Endothelial cell of umbilical vein (primary cell): Measurements from ENCODE around the gene NCOA3. TPM values are rescaled to one million over a fixed set of nuclear protein-coding genes. Genes with fewer than 3 reads are reported as not detected.

Source experiments
- BruUV-seq: library from RNA; stranded (reverse); fragments of 400-500 nt; replicated peaks from 2 replicates; lab custom pipeline; 2021; lab: Mats Ljungman, UMichigan
- CTCF ChIA-PET: fragments of 300-600, 350-600 bp; sonication (Branson Sonifier 250); formaldehyde crosslinking; loops from one replicate; lab custom pipeline; 2021; ENCODE audit warnings: antibody characterized with exemption, inconsistent platforms; lab: Charles Lee
- POLR2A ChIA-PET: fragments of 300-600, 350-600 bp; sonication (Branson Sonifier 250); formaldehyde crosslinking; loops from one replicate; lab custom pipeline; 2021; ENCODE audit warnings: antibody characterized with exemption, inconsistent platforms; lab: Charles Lee
- DNase-seq: peaks from one replicate; pipeline ENCODE4 v3.0.0-alpha.2; 2011; ENCODE audit warnings: low read depth, low spot score
- FAIRE-seq: peaks from 2 replicates; lab custom pipeline; 2011; peaks lifted over from hg19 to GRCh38; lab: Jason Lieb, UNC
- H2AFZ ChIP-seq: 2 replicates; pipeline ENCODE4 v1.6.0; 2012; ENCODE audit warnings: low read depth, low read length, control low read depth, inconsistent platforms
- H3K27ac ChIP-seq: 2 replicates; pipeline ENCODE4 v1.5.1; 2011; ENCODE audit warnings: low read depth, mild to moderate bottlenecking, control low read depth, low read length, moderate library complexity; ENCODE audit not compliant: insufficient read depth
- H3K27me3 ChIP-seq, 2 experiments: 2 replicates each; pipeline versions ENCODE4 v1.6.0 to v1.6.1; 2011; ENCODE audit warnings: low read length in 2 of 2, mixed read lengths in 1 of 2; ENCODE audit not compliant: control insufficient read depth in 2 of 2, insufficient read depth in 2 of 2
- H3K36me3 ChIP-seq, 2 experiments: 2 replicates in 1 of 2; 3 replicates in 1 of 2; pipeline ENCODE4 v1.5.1; 2011; ENCODE audit warnings: low read length in 2 of 2, mild to moderate bottlenecking in 1 of 2, moderate library complexity in 1 of 2; ENCODE audit not compliant: control insufficient read depth in 2 of 2, insufficient read depth in 2 of 2; ENCODE audit errors: extremely low read depth in 1 of 2
- H3K4me1 ChIP-seq: 3 replicates; pipeline ENCODE4 v1.5.1; 2011; ENCODE audit warnings: mild to moderate bottlenecking, low read length; ENCODE audit not compliant: control insufficient read depth, insufficient read depth; ENCODE audit errors: extremely low read depth
- H3K4me2 ChIP-seq: 2 replicates; pipeline ENCODE4 v1.6.1; 2011; ENCODE audit warnings: low read length, control low read depth, mixed read lengths; ENCODE audit not compliant: insufficient read depth
- H3K4me3 ChIP-seq, 3 experiments: fragments of 200-600 bp in 1 of 3; sonication (generic), shearing (Covaris generic) in 1 of 3; replicated peaks in 1 of 3; 2 replicates each; pipeline ENCODE4 v1.5.1; 2011 to 2016; ENCODE audit warnings: control low read depth in 3 of 3, low read length in 3 of 3, mild to moderate bottlenecking in 2 of 3, inconsistent platforms in 1 of 3, low read depth in 1 of 3, moderate library complexity in 1 of 3; ENCODE audit not compliant: insufficient read depth in 1 of 3
- H3K79me2 ChIP-seq: 2 replicates; pipeline ENCODE4 v1.6.0; 2012; ENCODE audit warnings: low read length, inconsistent platforms; ENCODE audit not compliant: control insufficient read depth, insufficient read depth
- H3K9ac ChIP-seq: replicated peaks from 2 replicates; pipeline ENCODE3; 2011; ENCODE audit warnings: low read length, control low read depth; ENCODE audit not compliant: insufficient read depth; ENCODE audit errors: extremely low read depth
- H3K9me1 ChIP-seq: replicated peaks from 3 replicates; pipeline ENCODE4 v1.6.0; 2011; ENCODE audit warnings: mild to moderate bottlenecking, low read length; ENCODE audit not compliant: control insufficient read depth, insufficient read depth; ENCODE audit errors: extremely low read depth
- H3K9me3 ChIP-seq: replicated peaks from 2 replicates; pipeline ENCODE4 v1.5.1; 2012; ENCODE audit warnings: low read length, inconsistent platforms; ENCODE audit not compliant: control insufficient read depth, insufficient read depth
- H4K20me1 ChIP-seq: replicated peaks from 2 replicates; pipeline ENCODE3; 2011; ENCODE audit warnings: mild to moderate bottlenecking, low read length; ENCODE audit not compliant: control insufficient read depth, insufficient read depth; ENCODE audit errors: extremely low read depth
- CTCF ChIP-seq, 2 donors: IDR thresholded peaks; 1 replicate in 1 of 2; 2 replicates in 1 of 2; pipeline ENCODE4 v1.5.1; 2011; ENCODE audit warnings: low read length in 2 of 2, mild to moderate bottlenecking in 2 of 2, moderate library complexity in 2 of 2, control low read depth in 1 of 2, inconsistent platforms in 1 of 2, low read depth in 1 of 2; ENCODE audit not compliant: insufficient read depth in 1 of 2; ENCODE audit errors: extremely low read depth in 1 of 2
- EZH2 ChIP-seq: IDR thresholded peaks from 2 replicates; pipeline ENCODE4 v1.6.1; 2012; ENCODE audit warnings: borderline replicate concordance, low read depth, mild to moderate bottlenecking, moderate library complexity, low read length, inconsistent platforms; ENCODE audit not compliant: severe bottlenecking
- FOS ChIP-seq: IDR thresholded peaks from 2 replicates; pipeline ENCODE4 v1.6.1; 2011; ENCODE audit warnings: mild to moderate bottlenecking, low read length, moderate library complexity, borderline replicate concordance; ENCODE audit not compliant: insufficient read depth
- GATA2 ChIP-seq: IDR thresholded peaks from 2 replicates; pipeline ENCODE4 v1.7.0; 2011; ENCODE audit warnings: low read depth, mild to moderate bottlenecking, moderate library complexity, mixed read lengths, low read length; ENCODE audit not compliant: insufficient read length, insufficient read depth
- JUN ChIP-seq: IDR thresholded peaks from 2 replicates; pipeline ENCODE4 v1.6.1; 2011; ENCODE audit warnings: borderline replicate concordance, low read depth; ENCODE audit not compliant: insufficient read length, insufficient read depth
- MYC ChIP-seq: IDR thresholded peaks from one replicate; pipeline ENCODE4 v1.6.1; 2011; ENCODE audit warnings: mild to moderate bottlenecking, low read depth, low read length
- POLR2A ChIP-seq: IDR thresholded peaks from 2 replicates; pipeline ENCODE4 v1.6.1; 2012; ENCODE audit warnings: low read depth, mild to moderate bottlenecking, control low read depth, low read length
- POLR2AphosphoS5 ChIP-seq: IDR thresholded peaks from 2 replicates; pipeline ENCODE4 v1.6.1; 2012; ENCODE audit warnings: low read depth, mild to moderate bottlenecking, control low read depth, low read length, moderate library complexity; ENCODE audit not compliant: insufficient read depth
- dilution Hi-C: fragments of 300-500 bp; cut with MboI; formaldehyde crosslinking; loops from one replicate; pipeline ENCODE4 v1.15.0; 2019; ENCODE audit warnings: low sequenced_read_pairs; ENCODE audit not compliant: extremely low pct_ligation_motif_present
- intact Hi-C: fragments of 100-400 bp; cut with micrococcal nuclease; formaldehyde crosslinking; loops from one replicate; pipeline ENCODE4 v1.10.0; 2022
- polyA plus RNA-seq, 4 experiments: library from polyadenylated mRNA; depleted of rRNA in 3 of 4; stranded (reverse) in 3 of 4; unstranded in 1 of 4; fragments of >200 nt; gene quantifications; 2 replicates each; pipeline versions ENCODE4 v1.2.1 to v1.2.3, GENCODE V29; 2011 to 2012; ENCODE audit warnings: missing spikeins in 1 of 4
- total RNA-seq: library from RNA; stranded (reverse); gene quantifications from 2 replicates; pipeline ENCODE4 v1.2.3, GENCODE V29; 2021
- TF ChIP-seq, protein P1 (sequence below): IDR thresholded peaks from 2 replicates; pipeline ENCODE4 v1.6.1; 2011; ENCODE audit not compliant: insufficient read depth, insufficient read length

Gene NCOA3
- total and polyA plus RNA-seq, 2 donors (not counting 3 experiments of a cell fraction or from before 2014, with no cell fraction given) = 12.0 to 35.6 TPM

GRCh38 chr20:47669489-47669888 is 167.8 kb downstream of the NCOA3 start:
- ChIA-PET POLR2A (no interaction called here), CTCF (interaction anchor here (1.4 to 15.4 kb wide), 3 partner anchors 8 to 950 kb away, joined by 6 to 302 read pairs (median 11); no protein-coding TSS in a partner anchor)
- no peaks in the 10 kb centered on the region for H3K79me2 ChIP-seq
- H3K4me2 ChIP-seq = no peak overlapping the region
- no peak overlapping the region for H3K9ac ChIP-seq
- no peak overlapping the region for H2AFZ ChIP-seq
- intact Hi-C loops = no loop called here
- H3K9me1 ChIP-seq = no peaks in the 10 kb centered on the region
- H3K9me3 ChIP-seq = no peaks in the 10 kb centered on the region
- no peaks in the 10 kb centered on the region for H3K4me1 ChIP-seq
- no peak overlapping the region for H3K4me3 ChIP-seq
- dilution Hi-C loops = no loop called here
- TF ChIP-seq EZH2 = no peak
- no peak for TF ChIP-seq CTCF (IDR thresholded peaks at IDR 0.05; ENCODE audit: extremely low read depth in 1 of 2, insufficient read depth in 1 of 2, low read depth in 1 of 2, low read length in 2 of 2)
- TF ChIP-seq JUN = no peak
- no peak for TF ChIP-seq MYC
- TF ChIP-seq, protein P1, sequence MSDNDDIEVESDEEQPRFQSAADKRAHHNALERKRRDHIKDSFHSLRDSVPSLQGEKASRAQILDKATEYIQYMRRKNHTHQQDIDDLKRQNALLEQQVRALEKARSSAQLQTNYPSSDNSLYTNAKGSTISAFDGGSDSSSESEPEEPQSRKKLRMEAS = no peak
- TF ChIP-seq POLR2A = no peak
- TF ChIP-seq GATA2 = no peak
- TF ChIP-seq FOS = no peak
- TF ChIP-seq POLR2AphosphoS5 = no peak
- no peaks in the 10 kb centered on the region for H3K36me3 ChIP-seq
- no peaks in the 10 kb centered on the region for H4K20me1 ChIP-seq
- no peak for DNase-seq
- no peaks in the 10 kb centered on the region for H3K27me3 ChIP-seq
- no peak for FAIRE-seq
- no peak overlapping the region for H3K27ac ChIP-seq
- no TSS peak for BruUV-seq
